Muscle of leg (tissue), 11 donors: ENCODE data around the gene ERICH3. TPM values are rescaled to one million over a fixed set of nuclear protein-coding genes. Genes with fewer than 3 reads are reported as not detected.

ENCODE experiments used
- DNase-seq: peaks from one replicate; pipeline ENCODE4 v3.0.0; 2013
- H3K27ac ChIP-seq: one replicate; pipeline ENCODE4 v1.5.1; 2013; ENCODE audit warnings: mild to moderate bottlenecking, low read length, control low read depth
- H3K27me3 ChIP-seq: one replicate; pipeline ENCODE4 v1.6.1; 2013; ENCODE audit warnings: low read length; ENCODE audit not compliant: control insufficient read depth, insufficient read depth
- H3K36me3 ChIP-seq: one replicate; pipeline ENCODE4 v1.6.1; 2013; ENCODE audit warnings: low read length; ENCODE audit not compliant: control insufficient read depth, insufficient read depth
- H3K4me1 ChIP-seq: one replicate; pipeline ENCODE4 v1.6.1; 2013; ENCODE audit warnings: low read length; ENCODE audit not compliant: control insufficient read depth, insufficient read depth
- H3K4me3 ChIP-seq: one replicate; pipeline ENCODE4 v1.5.1; 2013; ENCODE audit warnings: low read length, control low read depth
- H3K9me3 ChIP-seq: replicated peaks from 2 replicates; pipeline ENCODE4 v1.6.1; 2013; ENCODE audit warnings: low read depth, low read length; ENCODE audit not compliant: control insufficient read depth
- WGBS: methylation state at CpG from one replicate; pipeline ENCODE4 v1.1.5; 2013; ENCODE audit warnings: missing lambda C conversion rate; ENCODE audit not compliant: insufficient coverage; 5-methylcytosine and 5-hydroxymethylcytosine counted together
- polyA plus RNA-seq, 8 donors: library from polyadenylated mRNA; unstranded; fragments of 120-200 nt; gene quantifications; one replicate each; pipeline versions ENCODE4 v1.2.1 to v1.2.3, GENCODE V29; 2013; ENCODE audit warnings: inconsistent platforms in 1 of 8, low replicate concordance in 1 of 8; ENCODE audit not compliant: insufficient read length in 8 of 8, insufficient read depth in 1 of 8
- total RNA-seq: library from RNA; stranded (reverse); fragments of 120-200 nt; gene quantifications from one replicate; pipeline ENCODE4 v1.2.4, GENCODE V29; 2013

ERICH3 gene
- total and polyA plus RNA-seq, 9 donors = 0.03 to 0.27 (median 0.08) TPM

DNA sequence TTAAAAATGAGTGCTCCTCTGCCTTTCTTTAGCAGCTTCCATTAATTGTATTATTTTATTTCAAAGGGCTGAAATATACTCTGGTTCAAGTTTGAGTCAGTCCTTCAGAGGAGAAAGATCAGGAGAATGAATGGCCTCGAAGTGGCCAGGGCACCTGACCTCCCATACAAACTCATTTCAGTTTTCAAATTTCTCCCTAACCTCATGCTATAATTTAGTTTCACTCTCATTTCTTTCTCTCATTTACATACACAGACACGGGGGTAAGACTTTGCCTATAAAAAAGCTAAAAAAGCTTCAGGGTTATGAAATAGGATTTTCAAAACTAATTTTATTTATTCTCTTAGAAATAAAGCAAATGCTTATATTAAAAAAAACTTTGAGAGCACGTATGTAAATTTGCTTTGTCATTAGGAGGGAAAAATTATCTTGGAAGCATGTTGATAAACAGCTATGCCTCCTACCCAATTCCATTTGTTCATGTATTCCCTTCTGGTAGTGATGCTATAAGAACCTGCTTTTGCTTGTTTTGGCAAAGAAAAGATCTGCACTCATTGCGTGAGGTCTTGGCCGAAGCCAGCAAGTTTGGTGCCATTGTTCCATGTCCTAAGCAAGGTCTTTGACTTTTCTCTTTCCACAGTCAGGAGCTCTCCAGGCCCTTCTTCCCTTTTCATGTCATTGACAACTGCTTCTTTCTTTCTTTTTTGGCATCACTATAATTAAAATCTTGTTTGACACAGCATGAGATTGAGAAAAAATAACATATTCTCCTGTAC lies 80.8 kb downstream of the ERICH3 start:
- H3K27me3 ChIP-seq = no peaks in the 10 kb centered on the region
- H3K4me1 ChIP-seq = no peaks in the 10 kb centered on the region
- no peak overlapping the region for H3K4me3 ChIP-seq
- H3K27ac ChIP-seq = no peak overlapping the region
- 72% methylated on average over 2 of the region's 5 CpGs for WGBS
- no peaks in the 10 kb centered on the region for H3K9me3 ChIP-seq
- no peaks in the 10 kb centered on the region for H3K36me3 ChIP-seq
- DNase-seq = no peak

DNA sequence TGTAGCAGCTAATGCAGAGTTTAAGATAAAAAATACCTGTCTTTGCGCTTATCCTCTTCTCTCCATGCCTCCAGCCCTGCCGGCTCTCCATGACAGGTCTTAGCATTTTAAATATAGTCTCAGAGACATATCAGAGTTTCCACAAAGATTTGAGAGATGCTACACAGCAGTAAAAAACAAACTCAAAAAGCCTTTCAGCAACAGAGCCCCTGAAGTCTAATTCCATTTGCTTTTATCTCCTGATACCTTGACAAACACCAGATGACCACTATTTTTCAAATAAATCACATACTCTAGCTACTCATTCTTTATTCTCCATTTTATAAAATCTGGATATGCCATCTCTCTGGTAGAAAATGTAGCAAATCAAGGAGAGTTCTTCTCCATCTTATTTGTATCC lies 81.6 kb downstream of the ERICH3 start:
- Histone ChIP-seq H3K27me3 (no peaks in the 10 kb centered on the region), H3K27ac (no peak overlapping the region), H3K4me1 (no peaks in the 10 kb centered on the region), H3K4me3 (no peak overlapping the region), H3K36me3 (no peaks in the 10 kb centered on the region), H3K9me3 (no peaks in the 10 kb centered on the region)
- WGBS = 40% methylated on average over 1 of the region's 2 CpGs
- DNase-seq = no peak

DNA sequence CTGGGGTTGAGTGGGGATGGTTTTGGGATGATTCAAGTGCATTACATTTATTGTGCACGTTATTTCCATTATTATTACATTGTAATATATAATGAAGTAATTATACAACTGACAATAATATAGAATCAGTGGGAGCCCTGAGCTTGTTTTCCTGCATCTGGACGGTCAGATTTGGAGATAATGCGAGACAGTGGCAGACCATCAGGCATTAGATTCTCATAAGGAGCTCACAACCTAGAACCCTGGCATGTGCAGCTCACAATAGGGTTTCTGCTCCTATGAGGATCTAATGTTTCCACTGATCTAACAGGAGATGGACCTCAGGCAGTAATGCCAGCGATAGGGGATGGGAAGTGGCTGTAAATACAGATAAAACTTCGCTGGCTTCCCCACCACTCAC lies 83.3 kb downstream of the ERICH3 start:
- Histone ChIP-seq H3K27me3 (no peaks in the 10 kb centered on the region), H3K4me3 (no peak overlapping the region), H3K36me3 (no peaks in the 10 kb centered on the region), H3K27ac (no peak overlapping the region), H3K4me1 (no peaks in the 10 kb centered on the region), H3K9me3 (no peaks in the 10 kb centered on the region)
- DNase-seq = no peak
- WGBS = 100% methylated on average over 2 of the region's 5 CpGs

DNA sequence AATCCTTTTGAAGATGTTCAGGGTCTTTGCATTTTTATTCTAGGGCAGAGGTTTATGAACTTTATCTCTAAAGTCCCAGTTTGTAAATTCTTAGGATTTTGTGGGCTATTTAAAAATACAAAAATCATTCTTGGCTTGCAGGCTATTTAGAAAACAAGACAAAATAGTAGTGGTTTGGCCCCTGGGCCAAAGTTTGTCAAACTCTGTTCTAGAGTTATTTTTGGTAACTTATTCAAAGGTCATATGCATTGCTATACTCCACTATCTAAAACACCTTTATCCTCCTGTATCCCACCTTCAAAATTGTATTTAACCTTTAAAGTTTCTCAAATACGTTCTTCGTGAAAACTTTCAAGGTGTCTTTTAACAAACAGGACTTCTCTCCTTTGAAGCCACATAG lies 85.7 kb downstream of the ERICH3 start:
- H3K27me3 ChIP-seq = no peaks in the 10 kb centered on the region
- DNase-seq = no peak
- H3K9me3 ChIP-seq = no peaks in the 10 kb centered on the region
- WGBS = 90% methylated on average over 2 of the region's 2 CpGs
- H3K27ac ChIP-seq = no peak overlapping the region
- H3K4me3 ChIP-seq = no peak overlapping the region
- no peaks in the 10 kb centered on the region for H3K36me3 ChIP-seq
- no peaks in the 10 kb centered on the region for H3K4me1 ChIP-seq

DNA sequence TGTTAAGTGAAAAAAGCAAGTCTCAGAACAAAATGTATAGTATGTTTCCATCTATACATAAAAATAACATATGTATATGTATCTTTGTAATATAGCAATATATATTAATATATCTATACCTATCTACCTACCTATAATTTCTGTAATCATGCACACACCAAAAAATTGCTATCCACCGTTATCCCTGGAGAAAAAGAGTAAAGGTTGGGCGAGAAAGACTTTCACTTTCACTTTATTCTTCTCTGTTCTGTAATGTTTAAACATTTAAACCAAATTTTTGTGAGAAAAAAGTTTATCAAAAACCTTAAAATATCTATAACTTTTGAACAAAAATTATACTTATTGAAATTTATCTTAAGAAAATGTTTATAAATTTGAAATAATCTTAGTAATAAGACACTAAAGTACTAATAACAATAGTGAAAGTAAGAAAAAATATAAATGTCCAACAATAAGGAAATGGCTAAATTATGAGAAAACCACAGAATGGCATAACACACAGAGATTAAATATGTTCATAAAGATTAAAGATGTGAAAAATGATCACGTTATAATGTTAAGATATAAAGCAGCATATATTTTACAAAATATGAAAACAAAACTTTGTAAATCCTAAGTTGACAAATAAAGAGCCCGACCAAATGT lies 87.2 kb downstream of the ERICH3 start:
- WGBS = no CpG with 5 or more reads among the region's 4 CpGs
- no peak overlapping the region for H3K4me3 ChIP-seq

DNA sequence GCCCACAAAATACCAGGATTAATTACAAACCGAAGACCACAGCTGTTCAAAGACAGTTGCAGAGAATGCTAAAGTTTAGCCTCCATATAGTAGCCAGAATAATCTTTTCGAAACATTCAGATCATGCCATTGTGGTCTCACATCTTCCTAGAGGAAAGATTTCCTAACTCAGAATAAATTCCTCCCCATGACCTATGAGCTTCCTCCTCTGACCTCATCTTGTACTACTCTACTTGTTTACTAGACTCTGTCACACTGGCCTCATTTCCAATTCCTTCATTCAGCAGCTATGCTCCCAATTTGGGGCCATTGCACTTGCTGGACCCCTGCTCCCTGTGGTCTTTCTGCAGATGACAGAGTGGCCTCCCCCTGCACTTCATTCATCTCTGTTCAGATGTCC lies 89.4 kb downstream of the ERICH3 start:
- H3K4me1 ChIP-seq = no peaks in the 10 kb centered on the region
- no peaks in the 10 kb centered on the region for H3K36me3 ChIP-seq

More for the DNA sequence above, 87.2 kb downstream of the ERICH3 start:
- no peaks in the 10 kb centered on the region for H3K4me1 ChIP-seq
- no peak for DNase-seq
- no peaks in the 10 kb centered on the region for H3K27me3 ChIP-seq
- no peaks in the 10 kb centered on the region for H3K9me3 ChIP-seq
- H3K36me3 ChIP-seq = no peaks in the 10 kb centered on the region
- H3K27ac ChIP-seq = no peak overlapping the region

DNA sequence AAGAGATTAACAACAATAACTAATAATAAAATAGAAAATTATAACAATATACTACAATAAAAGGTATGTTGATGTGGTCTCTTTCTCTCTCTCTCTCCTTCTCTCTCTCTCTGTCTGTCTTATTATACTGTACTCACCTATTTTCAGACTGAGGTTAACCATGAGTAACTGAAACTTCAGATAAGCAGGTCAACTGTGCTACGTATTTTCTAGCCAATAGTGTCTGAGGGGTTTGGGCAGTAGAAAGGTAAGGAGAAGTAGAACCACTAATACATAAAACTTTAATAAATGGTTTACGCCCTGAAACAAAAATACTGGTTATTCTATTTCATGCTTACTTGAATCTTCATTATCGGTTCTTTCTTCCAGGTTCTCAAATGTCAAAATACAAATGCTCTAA lies 90.2 kb downstream of the ERICH3 start:
- H3K27ac ChIP-seq = no peak overlapping the region
- no peaks in the 10 kb centered on the region for H3K4me1 ChIP-seq
- no peak for DNase-seq
- H3K36me3 ChIP-seq = no peaks in the 10 kb centered on the region
- no CpG with 5 or more reads among the region's 3 CpGs for WGBS
- no peak overlapping the region for H3K4me3 ChIP-seq
- no peaks in the 10 kb centered on the region for H3K27me3 ChIP-seq
- no peaks in the 10 kb centered on the region for H3K9me3 ChIP-seq

More for the DNA sequence above, 89.4 kb downstream of the ERICH3 start:
- WGBS = 73% methylated on average over 2 of the region's 2 CpGs
- no peak for DNase-seq
- Histone ChIP-seq H3K4me3 (no peak overlapping the region), H3K27ac (no peak overlapping the region), H3K27me3 (no peaks in the 10 kb centered on the region), H3K9me3 (no peaks in the 10 kb centered on the region)

DNA sequence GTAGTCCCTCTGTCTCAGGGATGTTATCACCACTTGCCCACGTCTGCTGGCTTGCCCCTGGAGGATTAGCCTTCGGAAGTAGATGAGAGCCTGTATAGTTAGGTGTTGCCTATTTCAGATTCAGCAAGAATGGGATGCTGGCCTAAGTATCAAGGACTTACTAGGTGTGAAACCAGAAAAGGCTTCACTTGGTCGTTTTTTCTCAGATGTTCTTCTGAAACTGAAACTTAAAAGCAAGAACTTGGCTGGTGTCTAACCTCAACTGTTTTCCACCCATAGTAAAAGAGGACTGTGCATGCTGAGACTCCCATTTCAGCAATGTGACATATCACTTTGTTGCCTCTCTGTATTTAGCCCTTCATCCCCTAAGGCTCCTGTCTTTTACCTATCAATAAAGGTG lies 94.2 kb downstream of the ERICH3 start:
- no peak overlapping the region for H3K4me3 ChIP-seq
- no peak overlapping the region for H3K27ac ChIP-seq
- 67% methylated on average over 1 of the region's 3 CpGs for WGBS
- no peaks in the 10 kb centered on the region for H3K27me3 ChIP-seq
- no peaks in the 10 kb centered on the region for H3K36me3 ChIP-seq
- no peak for DNase-seq
- no peaks in the 10 kb centered on the region for H3K4me1 ChIP-seq
- H3K9me3 ChIP-seq = no peaks in the 10 kb centered on the region

DNA sequence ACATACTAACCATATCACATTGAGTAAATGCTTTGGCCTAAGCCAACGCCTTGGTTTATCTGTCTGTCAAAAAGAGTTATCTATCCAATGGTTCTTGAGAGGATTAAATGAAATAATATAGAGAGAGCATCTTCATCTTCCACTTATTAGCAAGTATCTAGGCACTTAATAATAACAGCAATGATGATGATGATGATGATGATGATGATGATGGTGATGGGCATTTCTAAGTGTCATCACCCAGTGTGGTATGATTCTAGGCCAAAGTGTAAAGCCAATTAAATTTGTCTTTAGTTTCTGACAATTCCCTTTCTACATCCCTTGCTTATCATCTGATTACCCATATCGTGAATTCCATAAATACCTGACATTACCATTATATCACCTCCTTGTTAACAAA lies 95.5 kb downstream of the ERICH3 start:
- H3K27ac ChIP-seq = no peak overlapping the region
- H3K36me3 ChIP-seq = no peaks in the 10 kb centered on the region
- H3K9me3 ChIP-seq = no peaks in the 10 kb centered on the region
- no peak overlapping the region for H3K4me3 ChIP-seq
- H3K27me3 ChIP-seq = no peaks in the 10 kb centered on the region
- no CpG with 5 or more reads among the region's 2 CpGs for WGBS
- no peak for DNase-seq
- no peaks in the 10 kb centered on the region for H3K4me1 ChIP-seq

DNA sequence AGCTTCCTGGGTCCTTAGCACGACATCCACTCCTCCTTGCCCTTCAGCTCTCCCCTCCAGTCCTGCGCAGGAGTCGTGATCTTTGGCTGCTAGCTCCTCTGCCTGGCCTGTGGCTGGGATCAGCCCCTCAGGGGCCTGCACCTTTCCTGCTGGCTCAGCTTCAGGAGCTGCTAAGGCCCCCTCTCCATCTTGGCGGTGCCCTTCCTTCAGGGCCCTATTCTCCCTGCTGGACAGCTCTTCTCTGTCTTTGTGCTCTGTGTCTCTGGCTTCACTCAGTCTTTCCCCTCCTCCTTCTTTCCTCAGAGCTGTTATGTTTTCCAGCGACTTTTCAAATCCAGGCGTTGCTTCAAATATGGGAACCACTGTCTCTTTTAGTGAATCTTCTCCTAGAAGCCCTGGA lies 101.7 kb downstream of the ERICH3 start:
- 59% methylated on average over 6 of the region's 6 CpGs for WGBS

More for the DNA sequence above, 101.7 kb downstream of the ERICH3 start:
- peaks cover 3% of the 10 kb centered on the region for H3K4me1 ChIP-seq
- H3K27ac ChIP-seq = no peak overlapping the region
- no peaks in the 10 kb centered on the region for H3K36me3 ChIP-seq
- H3K4me3 ChIP-seq = no peak overlapping the region
- no peaks in the 10 kb centered on the region for H3K9me3 ChIP-seq
- H3K27me3 ChIP-seq = no peaks in the 10 kb centered on the region
- DNase-seq = peak; percentile 22
